Measurements from ENCODE around the gene PLCXD3.
"Not testable (repeated sequence)": the region's sequence is repeated elsewhere in the genome, so short reads cannot be mapped to it uniquely, and the experiment has no call there.

The PLCXD3 gene

GRCh38 chr5:41482715-41483114, 27.7 kb downstream of the PLCXD3 start:
- no peak for DNase-seq

GRCh38 chr5:41482173-41482572, 28.2 kb downstream of the PLCXD3 start:
- DNase-seq, result no peak

GRCh38 chr5:41471571-41472208, 38.7 kb downstream of the PLCXD3 start:
- DNase-seq, result not testable (repeated sequence)

- DNase-seq, result no peak
Measured at GRCh38 chr5:41465493-41466171, 44.8 kb downstream of the PLCXD3 start.

GRCh38 chr5:41459557-41459956, 50.8 kb downstream of the PLCXD3 start:
- DNase-seq, result no peak

- DNase-seq, result no peak
Measured at GRCh38 chr5:41457094-41457493, 53.3 kb downstream of the PLCXD3 start.

- no peak for DNase-seq
Measured at GRCh38 chr5:41452506-41452905, 57.9 kb downstream of the PLCXD3 start.

GRCh38 chr5:41447650-41448510, 62.5 kb downstream of the PLCXD3 start:
- DNase-seq, result no peak

- no peak for DNase-seq
Measured at GRCh38 chr5:41445937-41446563, 64.4 kb downstream of the PLCXD3 start.

- DNase-seq, result no peak
Measured at GRCh38 chr5:41435276-41435675, 75.1 kb downstream of the PLCXD3 start.

GRCh38 chr5:41433552-41434181, 76.7 kb downstream of the PLCXD3 start:
- no peak for DNase-seq

GRCh38 chr5:41432481-41433253, 77.7 kb downstream of the PLCXD3 start:
- DNase-seq, result no peak

GRCh38 chr5:41427505-41427904, 82.9 kb downstream of the PLCXD3 start:
- no peak for DNase-seq

GRCh38 chr5:41425736-41426135, 84.7 kb downstream of the PLCXD3 start:
- no peak for DNase-seq

- DNase-seq, result no peak
Measured at GRCh38 chr5:41420492-41421067, 89.8 kb downstream of the PLCXD3 start.

- DNase-seq, result no peak
Measured at GRCh38 chr5:41418220-41419031, 92.0 kb downstream of the PLCXD3 start.

GRCh38 chr5:41416336-41416735, 94.1 kb downstream of the PLCXD3 start:
- DNase-seq, result no peak

- DNase-seq, result no peak
Measured at GRCh38 chr5:41415242-41415641, 95.2 kb downstream of the PLCXD3 start.

- DNase-seq, result no peak
Measured at GRCh38 chr5:41414598-41414997, 95.8 kb downstream of the PLCXD3 start.

- DNase-seq, result no peak
Measured at GRCh38 chr5:41413074-41413473, 97.3 kb downstream of the PLCXD3 start.

- DNase-seq, result no peak
Measured at GRCh38 chr5:41412496-41412895, 97.9 kb downstream of the PLCXD3 start.

All from midbrain (tissue), 1 donor.